Neural progenitor cell (in vitro differentiated cells): ENCODE data around the gene CASTOR1. TPM values are rescaled to one million over a fixed set of nuclear protein-coding genes. Genes with fewer than 3 reads are reported as not detected.

Source experiments
- DNase-seq: peaks from one replicate; pipeline ENCODE4 v3.0.0-alpha.2; 2016; ENCODE audit warnings: low spot score
- H2AFZ ChIP-seq: fragments of 200-600 bp; sonication (generic); replicated peaks from 2 replicates; pipeline ENCODE4 v1.6.1; 2016; ENCODE audit warnings: antibody characterized with exemption
- H3F3A ChIP-seq: fragments of 200-600 bp; sonication (generic); 2 replicates; pipeline ENCODE4 v1.6.1; 2016; ENCODE audit warnings: antibody characterized with exemption, low read depth
- H3K27ac ChIP-seq: fragments of 200-600 bp; sonication (generic); 2 replicates; pipeline ENCODE4 v1.5.1; 2016; ENCODE audit warnings: mild to moderate bottlenecking
- H3K27me3 ChIP-seq: fragments of 200-600 bp; sonication (generic); 2 replicates; pipeline ENCODE4 v1.6.1; 2016; ENCODE audit warnings: mild to moderate bottlenecking, moderate library complexity
- H3K36me3 ChIP-seq: fragments of 200-600 bp; sonication (generic); 2 replicates; pipeline ENCODE4 v1.5.1; 2016
- H3K4me1 ChIP-seq: fragments of 200-600 bp; sonication (generic); 2 replicates; pipeline ENCODE4 v1.6.1; 2016; ENCODE audit warnings: mixed run types
- H3K4me2 ChIP-seq: fragments of 200-600 bp; sonication (generic); 2 replicates; pipeline ENCODE4 v1.6.1; 2016
- H3K4me3 ChIP-seq: fragments of 200-600 bp; sonication (generic); 2 replicates; pipeline ENCODE4 v1.5.1; 2016
- H3K79me2 ChIP-seq: fragments of 200-600 bp; sonication (generic); 2 replicates; pipeline ENCODE4 v1.6.1; 2016; ENCODE audit warnings: low read depth
- H3K9ac ChIP-seq: fragments of 200-600 bp; sonication (generic); 2 replicates; pipeline ENCODE4 v1.6.1; 2016
- H3K9me3 ChIP-seq: fragments of 200-600 bp; sonication (generic); 2 replicates; pipeline ENCODE4 v1.5.1; 2016; ENCODE audit warnings: low read depth
- H4K20me1 ChIP-seq: fragments of 200-600 bp; sonication (generic); 2 replicates; pipeline ENCODE4 v1.6.1; 2016; ENCODE audit warnings: low read depth
- H3K27ac Mint-ChIP-seq: 3 replicates; pipeline ENCODE4 v1.8.0; 2021; ENCODE audit warnings: mixed read lengths
- H3K27me3 Mint-ChIP-seq: 2 replicates; pipeline ENCODE4 v1.8.0; 2022; ENCODE audit warnings: low read depth, mild to moderate bottlenecking, inconsistent platforms, moderate library complexity, mixed read lengths; ENCODE audit not compliant: insufficient read depth
- H3K36me3 Mint-ChIP-seq: 3 replicates; pipeline ENCODE4 v1.8.0; 2021; ENCODE audit warnings: mixed read lengths
- H3K4me1 Mint-ChIP-seq: 3 replicates; pipeline ENCODE4 v1.8.0; 2021; ENCODE audit warnings: mixed read lengths
- H3K4me3 Mint-ChIP-seq: 3 replicates; pipeline ENCODE4 v1.8.0; 2021; ENCODE audit warnings: mild to moderate bottlenecking, moderate library complexity, mixed read lengths
- H3K9me3 Mint-ChIP-seq: 3 replicates; pipeline ENCODE4 v1.8.0; 2020; ENCODE audit warnings: mixed read lengths
- EZH2 ChIP-seq: fragments of 200-600 bp; sonication (generic); IDR thresholded peaks from 2 replicates; pipeline ENCODE4 v1.6.1; 2017; ENCODE audit warnings: antibody characterized with exemption, mild to moderate bottlenecking, moderate library complexity
- EZH2phosphoT487 ChIP-seq: fragments of 200-600 bp; sonication (generic); IDR thresholded peaks from 2 replicates; pipeline ENCODE4 v1.6.1; 2017; ENCODE audit warnings: antibody characterized with exemption
- total RNA-seq: library from RNA; depleted of rRNA; stranded (reverse); fragments of >200 nt; gene quantifications from 2 replicates; pipeline ENCODE4 v1.2.3, GENCODE V29; 2015; ENCODE audit warnings: low replicate concordance
- TF ChIP-seq, protein P1 (sequence below): fragments of 200-600 bp; sonication (generic); IDR thresholded peaks from 2 replicates; pipeline ENCODE4 v1.5.1; 2017; ENCODE audit warnings: antibody characterized with exemption, mild to moderate bottlenecking

CASTOR1 gene
- total RNA-seq, 1 donor from 2014 or later = 6.2 TPM

DNA sequence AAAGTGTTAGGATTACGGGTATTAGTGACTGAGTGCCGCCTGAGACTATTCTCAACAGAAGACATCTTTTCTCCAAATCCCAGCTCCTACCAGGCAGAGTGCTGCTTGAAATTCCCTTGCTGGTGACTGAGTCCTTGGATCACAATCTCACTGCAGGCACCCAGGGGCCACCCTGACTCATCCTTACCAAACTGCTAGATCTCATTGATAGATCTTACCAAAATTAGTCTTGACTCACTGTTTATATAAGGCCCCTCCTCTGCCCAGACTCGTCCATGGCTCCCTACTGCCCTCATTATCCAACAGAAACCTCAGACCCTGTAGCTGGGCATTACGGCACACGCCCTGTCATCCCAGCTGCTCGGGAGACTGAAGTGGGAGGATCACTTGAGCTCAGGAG, 22.7 kb upstream of the CASTOR1 start:
- H3K9me3 ChIP-seq = no peaks in the 10 kb centered on the region
- H3K27ac ChIP-seq = no peak overlapping the region
- no peaks in the 10 kb centered on the region for H3K36me3 Mint-ChIP-seq
- H3K4me1 Mint-ChIP-seq = peaks cover 6% of the 10 kb centered on the region
- H3K9me3 Mint-ChIP-seq = no peaks in the 10 kb centered on the region
- no peaks in the 10 kb centered on the region for H3F3A ChIP-seq
- no peak overlapping the region for H3K27ac Mint-ChIP-seq
- H3K9ac ChIP-seq = no peak overlapping the region
- no peak for DNase-seq
- H2AFZ ChIP-seq = no peak overlapping the region
- H3K27me3 ChIP-seq = no peaks in the 10 kb centered on the region
- H3K4me1 ChIP-seq = no peaks in the 10 kb centered on the region
- peaks cover 2% of the 10 kb centered on the region for H3K27me3 Mint-ChIP-seq
- no peaks in the 10 kb centered on the region for H3K79me2 ChIP-seq
- H4K20me1 ChIP-seq = peaks cover 6% of the 10 kb centered on the region
- H3K4me2 ChIP-seq = no peak overlapping the region
- TF ChIP-seq EZH2phosphoT487 (no peak), EZH2 (no peak)
- TF ChIP-seq, protein P1, sequence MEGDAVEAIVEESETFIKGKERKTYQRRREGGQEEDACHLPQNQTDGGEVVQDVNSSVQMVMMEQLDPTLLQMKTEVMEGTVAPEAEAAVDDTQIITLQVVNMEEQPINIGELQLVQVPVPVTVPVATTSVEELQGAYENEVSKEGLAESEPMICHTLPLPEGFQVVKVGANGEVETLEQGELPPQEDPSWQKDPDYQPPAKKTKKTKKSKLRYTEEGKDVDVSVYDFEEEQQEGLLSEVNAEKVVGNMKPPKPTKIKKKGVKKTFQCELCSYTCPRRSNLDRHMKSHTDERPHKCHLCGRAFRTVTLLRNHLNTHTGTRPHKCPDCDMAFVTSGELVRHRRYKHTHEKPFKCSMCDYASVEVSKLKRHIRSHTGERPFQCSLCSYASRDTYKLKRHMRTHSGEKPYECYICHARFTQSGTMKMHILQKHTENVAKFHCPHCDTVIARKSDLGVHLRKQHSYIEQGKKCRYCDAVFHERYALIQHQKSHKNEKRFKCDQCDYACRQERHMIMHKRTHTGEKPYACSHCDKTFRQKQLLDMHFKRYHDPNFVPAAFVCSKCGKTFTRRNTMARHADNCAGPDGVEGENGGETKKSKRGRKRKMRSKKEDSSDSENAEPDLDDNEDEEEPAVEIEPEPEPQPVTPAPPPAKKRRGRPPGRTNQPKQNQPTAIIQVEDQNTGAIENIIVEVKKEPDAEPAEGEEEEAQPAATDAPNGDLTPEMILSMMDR = no peak
- H3K36me3 ChIP-seq = no peaks in the 10 kb centered on the region
- no peak overlapping the region for H3K4me3 ChIP-seq
- no peak overlapping the region for H3K4me3 Mint-ChIP-seq

DNA sequence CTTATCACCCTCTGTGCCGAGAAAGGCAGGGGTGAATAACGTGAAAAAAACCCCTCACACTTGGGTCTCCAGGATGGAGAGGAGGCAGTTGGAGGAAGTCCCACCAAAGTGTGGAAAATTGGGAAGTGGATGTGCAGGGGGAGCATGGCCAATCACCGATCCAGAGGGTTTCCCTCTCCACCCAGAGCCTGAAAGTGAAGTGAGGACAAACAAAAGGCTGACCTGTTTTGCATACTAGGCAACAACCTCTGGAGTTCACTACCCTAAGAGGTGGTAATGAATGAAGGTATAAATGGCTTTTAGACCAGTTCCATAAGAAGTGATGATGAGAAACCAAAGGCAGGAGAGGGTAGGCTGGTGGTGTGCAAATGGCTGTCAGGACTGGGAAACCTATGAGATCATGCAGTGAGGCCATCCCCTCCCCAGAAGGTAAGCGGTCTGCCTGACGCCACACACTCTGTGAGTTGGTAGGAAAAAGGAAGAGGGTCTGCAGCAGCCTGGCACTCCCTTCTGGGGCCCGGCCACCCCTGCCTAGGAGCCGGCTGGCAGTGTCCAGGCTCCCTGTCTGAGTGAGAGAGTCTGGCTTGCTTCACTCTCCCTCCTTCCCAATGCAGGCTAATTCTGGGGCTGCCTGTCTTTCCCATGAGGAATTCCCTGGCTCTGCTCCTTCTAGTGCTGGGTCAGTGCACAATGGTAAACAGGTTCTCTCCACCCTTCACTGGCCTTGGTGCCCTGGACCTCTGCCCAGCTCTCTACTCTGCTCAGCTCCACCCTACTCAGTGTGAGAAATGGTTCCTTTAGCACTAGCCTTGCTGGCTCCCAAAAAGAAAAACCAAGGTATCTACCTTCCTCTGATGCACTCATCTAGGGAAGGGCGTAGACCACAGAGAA, 21.8 kb upstream of the CASTOR1 start:
- Mint-ChIP-seq H3K4me1 (peaks cover 6% of the 10 kb centered on the region), H3K4me3 (no peak overlapping the region), H3K9me3 (no peaks in the 10 kb centered on the region), H3K36me3 (no peaks in the 10 kb centered on the region), H3K27ac (no peak overlapping the region), H3K27me3 (peaks cover 2% of the 10 kb centered on the region)
- Histone ChIP-seq H3K27ac (no peak overlapping the region), H3F3A (no peaks in the 10 kb centered on the region), H3K4me3 (no peak overlapping the region), H3K4me2 (no peak overlapping the region), H3K9me3 (no peaks in the 10 kb centered on the region), H3K9ac (no peak overlapping the region), H2AFZ (no peak overlapping the region), H4K20me1 (no peaks in the 10 kb centered on the region), H3K79me2 (no peaks in the 10 kb centered on the region), H3K4me1 (no peaks in the 10 kb centered on the region), H3K36me3 (no peaks in the 10 kb centered on the region), H3K27me3 (no peaks in the 10 kb centered on the region)
- TF ChIP-seq EZH2 (no peak), EZH2phosphoT487 (no peak)
- TF ChIP-seq, protein P1 = no peak
- DNase-seq = no peak

DNA sequence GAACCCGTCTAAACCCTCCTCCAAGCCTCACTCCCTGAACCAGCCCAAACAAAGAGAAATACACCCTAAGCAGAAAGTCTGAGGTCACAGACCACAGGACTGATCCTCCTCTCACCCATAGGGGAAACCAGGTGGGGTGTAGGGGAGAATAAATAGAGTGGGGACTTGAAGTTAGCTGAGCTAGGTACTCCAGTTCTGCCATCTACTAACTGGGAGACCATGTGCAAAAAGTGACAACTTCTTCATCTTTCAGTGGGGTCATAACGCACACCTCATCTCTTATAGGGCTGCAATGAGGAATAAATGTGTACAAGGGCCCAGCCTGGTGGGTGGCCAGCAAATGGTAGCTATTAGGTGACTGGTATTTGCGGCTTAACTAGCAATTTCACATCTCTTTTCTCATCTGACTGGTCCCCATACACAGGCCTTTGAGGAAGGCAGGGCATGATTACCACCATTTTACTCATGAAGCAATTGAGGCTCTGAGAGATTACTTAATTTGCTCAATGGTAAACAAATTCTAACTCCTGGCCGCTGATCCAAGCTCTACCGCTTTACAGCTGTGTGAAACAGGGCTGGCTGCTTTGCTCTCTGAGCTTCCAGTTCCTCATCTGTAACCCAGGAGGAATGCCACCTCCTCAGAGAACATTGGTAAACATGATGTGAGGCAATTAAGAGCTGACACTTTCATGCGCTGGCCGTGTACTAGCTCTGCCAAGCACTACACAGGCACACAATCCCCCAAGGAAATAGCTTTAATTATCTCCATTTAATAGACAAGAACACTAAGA, 20.8 kb upstream of the CASTOR1 start:
- H3K4me1 Mint-ChIP-seq = peaks cover 6% of the 10 kb centered on the region
- H3K9me3 ChIP-seq = no peaks in the 10 kb centered on the region
- no peak overlapping the region for H3K4me3 Mint-ChIP-seq
- no peaks in the 10 kb centered on the region for H3F3A ChIP-seq
- no peaks in the 10 kb centered on the region for H3K36me3 Mint-ChIP-seq
- no peak overlapping the region for H3K4me3 ChIP-seq
- no peak for DNase-seq
- TF ChIP-seq, protein P1 = no peak
- no peak for TF ChIP-seq EZH2
- no peak for TF ChIP-seq EZH2phosphoT487
- H3K27me3 Mint-ChIP-seq = peaks cover 2% of the 10 kb centered on the region
- H3K4me1 ChIP-seq = peaks cover 6% of the 10 kb centered on the region
- H3K4me2 ChIP-seq = no peak overlapping the region
- H3K9me3 Mint-ChIP-seq = no peaks in the 10 kb centered on the region
- H3K36me3 ChIP-seq = no peaks in the 10 kb centered on the region
- H3K27ac ChIP-seq = no peak overlapping the region
- H4K20me1 ChIP-seq = peaks cover 1% of the 10 kb centered on the region
- peak overlapping the region; percentile 9 for H3K27ac Mint-ChIP-seq
- H3K79me2 ChIP-seq = no peaks in the 10 kb centered on the region
- H3K9ac ChIP-seq = no peak overlapping the region
- H3K27me3 ChIP-seq = no peaks in the 10 kb centered on the region
- H2AFZ ChIP-seq = no peak overlapping the region
